ENCODE data around the gene PRR15.

DNA sequence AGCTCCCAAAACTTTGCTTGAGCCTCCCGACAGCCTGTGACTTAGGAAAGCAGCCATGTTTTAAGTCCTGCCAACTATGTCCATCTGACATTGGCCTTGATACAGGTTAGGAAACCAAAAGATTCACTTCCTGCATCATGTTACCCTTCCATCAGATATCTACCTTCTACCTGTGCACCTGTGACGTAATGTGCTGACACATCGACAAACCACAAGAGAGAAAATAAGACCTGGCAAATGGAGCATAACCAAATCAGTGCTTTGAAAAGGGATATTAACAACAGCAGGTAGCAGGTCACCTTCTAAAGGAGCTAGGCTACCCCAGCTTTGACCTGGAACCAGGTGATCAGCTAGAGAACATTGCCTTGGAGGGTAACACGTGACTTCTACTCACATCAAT is 14.8 kb upstream of the PRR15 start:
- TF ChIP-seq, protein P1, sequence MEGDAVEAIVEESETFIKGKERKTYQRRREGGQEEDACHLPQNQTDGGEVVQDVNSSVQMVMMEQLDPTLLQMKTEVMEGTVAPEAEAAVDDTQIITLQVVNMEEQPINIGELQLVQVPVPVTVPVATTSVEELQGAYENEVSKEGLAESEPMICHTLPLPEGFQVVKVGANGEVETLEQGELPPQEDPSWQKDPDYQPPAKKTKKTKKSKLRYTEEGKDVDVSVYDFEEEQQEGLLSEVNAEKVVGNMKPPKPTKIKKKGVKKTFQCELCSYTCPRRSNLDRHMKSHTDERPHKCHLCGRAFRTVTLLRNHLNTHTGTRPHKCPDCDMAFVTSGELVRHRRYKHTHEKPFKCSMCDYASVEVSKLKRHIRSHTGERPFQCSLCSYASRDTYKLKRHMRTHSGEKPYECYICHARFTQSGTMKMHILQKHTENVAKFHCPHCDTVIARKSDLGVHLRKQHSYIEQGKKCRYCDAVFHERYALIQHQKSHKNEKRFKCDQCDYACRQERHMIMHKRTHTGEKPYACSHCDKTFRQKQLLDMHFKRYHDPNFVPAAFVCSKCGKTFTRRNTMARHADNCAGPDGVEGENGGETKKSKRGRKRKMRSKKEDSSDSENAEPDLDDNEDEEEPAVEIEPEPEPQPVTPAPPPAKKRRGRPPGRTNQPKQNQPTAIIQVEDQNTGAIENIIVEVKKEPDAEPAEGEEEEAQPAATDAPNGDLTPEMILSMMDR (IDR thresholded peaks at IDR 0.05; ENCODE audit: poor library complexity), result no peak
- no peak for TF ChIP-seq EZH2phosphoT487 (IDR thresholded peaks at IDR 0.05; ENCODE audit: low read depth, severe bottlenecking, unreplicated experiment)
